A375 (cell line): ENCODE results near the gene AAK1. TPM values are rescaled to one million over a fixed set of nuclear protein-coding genes. Genes with fewer than 3 reads are reported as not detected.

Source experiments
- small RNA-seq: library from RNA; depleted of rRNA; stranded (forward); fragments of <200 nt; gene quantifications from one replicate; pipeline ENCODE3, GENCODE V24; 2014
- total RNA-seq: library from RNA; depleted of rRNA; stranded (reverse); fragments of >200 nt; shearing (Covaris generic); gene quantifications from 2 replicates; pipeline ENCODE4 v1.2.3, GENCODE V29; 2014; rRNA removed

The AAK1 gene
- total RNA-seq, result 20.8 and 24.5 TPM in 2 replicates

GRCh38 chr2:69643602-69644505 lies at the start of gene AAK1:
AAK1 (minus strand) TSS chr2:69643739; CDS start chr2:69643040, 699 bp downstream.

GRCh38 chr2:69436938-69437750 lies 206.4 kb downstream of the AAK1 start, which contains the start of gene NFU1:
NFU1 (minus strand) TSS chr2:69437435; CDS start chr2:69437422, 13 bp downstream.

Small RNA genes within 50 kb of the gene (small RNA-seq; reads per million reads assigned to genes)
- not detected for gene RN7SL604P
- gene SNORA36C, result not detected

Other genes starting within 250 kb of the AAK1 start
- gene NFU1, start 206.3 kb downstream of the AAK1 start, total RNA-seq, result 34.9 and 50.1 TPM in 2 replicates
- gene ANXA4, start 98.4 kb upstream of the AAK1 start, total RNA-seq, result 29.4 and 34.4 TPM in 2 replicates
- 11.5 and 12.7 TPM in 2 replicates for gene GMCL1, start 185.9 kb upstream of the AAK1 start, total RNA-seq